IPS-15b (cell line): ENCODE measurements around the gene FOXJ3.
A peak's percentile ranks its signal among the peaks of the same experiment; 100 is the strongest.

ENCODE experiments used
- H3K27me3 ChIP-seq: one replicate; pipeline ENCODE4 v1.6.1; 2013; ENCODE audit warnings: low read length; ENCODE audit not compliant: control insufficient read depth, insufficient read depth
- H3K36me3 ChIP-seq: one replicate; pipeline ENCODE4 v1.6.1; 2013; ENCODE audit warnings: low read length; ENCODE audit not compliant: control insufficient read depth, insufficient read depth
- H3K4me1 ChIP-seq: one replicate; pipeline ENCODE4 v1.6.1; 2013; ENCODE audit warnings: mild to moderate bottlenecking, low read length; ENCODE audit not compliant: control insufficient read depth, insufficient read depth
- H3K4me3 ChIP-seq: one replicate; pipeline ENCODE4 v1.5.1; 2013; ENCODE audit warnings: low read depth, low read length
- H3K9ac ChIP-seq: one replicate; pipeline ENCODE4 v1.6.1; 2013; ENCODE audit warnings: low read depth, mild to moderate bottlenecking, low read length
- H3K9me3 ChIP-seq: one replicate; pipeline ENCODE4 v1.6.1; 2013; ENCODE audit warnings: mild to moderate bottlenecking, low read length; ENCODE audit not compliant: control insufficient read depth, insufficient read depth

FOXJ3 gene

GRCh38 chr1:42359466-42359865, 24.4 kb upstream of the FOXJ3 start:
- no peaks in the 10 kb centered on the region for H3K36me3 ChIP-seq
- no peaks in the 10 kb centered on the region for H3K4me1 ChIP-seq
- H3K4me3 ChIP-seq: no peak overlapping the region
- H3K27me3 ChIP-seq: no peaks in the 10 kb centered on the region
- no peak overlapping the region for H3K9ac ChIP-seq
- no peaks in the 10 kb centered on the region for H3K9me3 ChIP-seq

GRCh38 chr1:42358791-42359190, 23.8 kb upstream of the FOXJ3 start:
- H3K9me3 ChIP-seq: no peaks in the 10 kb centered on the region
- no peak overlapping the region for H3K4me3 ChIP-seq
- H3K4me1 ChIP-seq: no peaks in the 10 kb centered on the region
- H3K36me3 ChIP-seq: no peaks in the 10 kb centered on the region
- no peak overlapping the region for H3K9ac ChIP-seq
- no peaks in the 10 kb centered on the region for H3K27me3 ChIP-seq

- Histone ChIP-seq H3K36me3 (no peaks in the 10 kb centered on the region), H3K4me1 (no peaks in the 10 kb centered on the region), H3K4me3 (no peak overlapping the region), H3K9ac (no peak overlapping the region), H3K27me3 (no peaks in the 10 kb centered on the region), H3K9me3 (no peaks in the 10 kb centered on the region)
Measured at GRCh38 chr1:42350086-42350485, 15.1 kb upstream of the FOXJ3 start.

GRCh38 chr1:42348498-42348897, 13.5 kb upstream of the FOXJ3 start:
- Histone ChIP-seq H3K4me3 (no peak overlapping the region), H3K4me1 (no peaks in the 10 kb centered on the region), H3K9me3 (no peaks in the 10 kb centered on the region), H3K36me3 (no peaks in the 10 kb centered on the region), H3K27me3 (no peaks in the 10 kb centered on the region), H3K9ac (no peak overlapping the region)

GRCh38 chr1:42343049-42343448, 8.0 kb upstream of the FOXJ3 start:
- Histone ChIP-seq H3K9me3 (no peaks in the 10 kb centered on the region), H3K9ac (no peak overlapping the region), H3K4me1 (peaks cover 10% of the 10 kb centered on the region), H3K4me3 (no peak overlapping the region), H3K27me3 (no peaks in the 10 kb centered on the region), H3K36me3 (no peaks in the 10 kb centered on the region)

- H3K27me3 ChIP-seq: no peaks in the 10 kb centered on the region
- H3K4me3 ChIP-seq: no peak overlapping the region
- peaks cover 14% of the 10 kb centered on the region for H3K4me1 ChIP-seq
- no peaks in the 10 kb centered on the region for H3K9me3 ChIP-seq
- H3K36me3 ChIP-seq: no peaks in the 10 kb centered on the region
- H3K9ac ChIP-seq: no peak overlapping the region
Measured at GRCh38 chr1:42340901-42341300, 5.9 kb upstream of the FOXJ3 start.

- no peak overlapping the region for H3K4me3 ChIP-seq
- H3K36me3 ChIP-seq: no peaks in the 10 kb centered on the region
- no peaks in the 10 kb centered on the region for H3K27me3 ChIP-seq
- H3K9me3 ChIP-seq: no peaks in the 10 kb centered on the region
- H3K9ac ChIP-seq: no peak overlapping the region
- H3K4me1 ChIP-seq: peaks cover 15% of the 10 kb centered on the region
Measured at GRCh38 chr1:42340093-42340492, 5.1 kb upstream of the FOXJ3 start.

- H3K9me3 ChIP-seq: no peaks in the 10 kb centered on the region
- no peaks in the 10 kb centered on the region for H3K27me3 ChIP-seq
- H3K36me3 ChIP-seq: no peaks in the 10 kb centered on the region
- no peak overlapping the region for H3K4me3 ChIP-seq
- H3K9ac ChIP-seq: no peak overlapping the region
- H3K4me1 ChIP-seq: peaks cover 15% of the 10 kb centered on the region
Measured at GRCh38 chr1:42336978-42337377, 1.9 kb upstream of the FOXJ3 start.

GRCh38 chr1:42335809-42336518, 929 bp upstream of the FOXJ3 start:
- Histone ChIP-seq H3K4me1 (peaks cover 13% of the 10 kb centered on the region), H3K9ac (peak overlapping the region; percentile 90), H3K9me3 (no peaks in the 10 kb centered on the region), H3K36me3 (no peaks in the 10 kb centered on the region), H3K27me3 (no peaks in the 10 kb centered on the region), H3K4me3 (peak overlapping the region; percentile 90)

- Histone ChIP-seq H3K4me1 (peaks cover 8% of the 10 kb centered on the region), H3K27me3 (no peaks in the 10 kb centered on the region), H3K9ac (peak overlapping the region; percentile 87), H3K36me3 (no peaks in the 10 kb centered on the region), H3K9me3 (no peaks in the 10 kb centered on the region), H3K4me3 (peak overlapping the region; percentile 90)
Measured at GRCh38 chr1:42334240-42335049, 590 bp downstream of the FOXJ3 start.

- peaks cover 7% of the 10 kb centered on the region for H3K4me1 ChIP-seq
- no peaks in the 10 kb centered on the region for H3K27me3 ChIP-seq
- H3K36me3 ChIP-seq: no peaks in the 10 kb centered on the region
- peak overlapping the region; percentile 87 for H3K9ac ChIP-seq
- H3K9me3 ChIP-seq: no peaks in the 10 kb centered on the region
- H3K4me3 ChIP-seq: peak overlapping the region; percentile 90
Measured at GRCh38 chr1:42333662-42334239, 1.3 kb downstream of the FOXJ3 start.

GRCh38 chr1:42332877-42333276, 2.2 kb downstream of the FOXJ3 start:
- H3K4me1 ChIP-seq: peaks cover 7% of the 10 kb centered on the region
- H3K36me3 ChIP-seq: no peaks in the 10 kb centered on the region
- no peaks in the 10 kb centered on the region for H3K27me3 ChIP-seq
- H3K4me3 ChIP-seq: no peak overlapping the region
- no peak overlapping the region for H3K9ac ChIP-seq
- H3K9me3 ChIP-seq: no peaks in the 10 kb centered on the region
